HepG2 (cell line): ENCODE measurements around the gene PARP1. TPM values are rescaled to one million over a fixed set of nuclear protein-coding genes. Genes with fewer than 3 reads are reported as not detected.

ENCODE experiments used
- ATAC-seq: fragments of 200-7000 bp; cut with Tn5 transposase; 3 replicates; pipeline ENCODE4 v1.9.1; 2020; ENCODE audit warnings: mild to moderate bottlenecking, moderate library complexity
- BruUV-seq: library from RNA; stranded (reverse); fragments of 400-500 nt; replicated peaks from 2 replicates; lab custom pipeline; 2021; lab: Mats Ljungman, UMichigan
- CTCF ChIA-PET: fragments of 300-600 bp; formaldehyde crosslinking; extraction: SDS; loops from one replicate; lab custom pipeline; 2021; ENCODE audit warnings: low total read pairs, inconsistent platforms, low intra/inter-chr PET ratio; lab: Yijun Ruan, JAX
- POLR2A ChIA-PET: fragments of 350-600 bp; sonication (Branson Sonifier 250); formaldehyde crosslinking; loops from one replicate; lab custom pipeline; 2020; ENCODE audit warnings: antibody characterized with exemption, inconsistent platforms; lab: Yijun Ruan, JAX
- DNase-seq: peaks from one replicate; pipeline ENCODE4 v3.0.0-alpha.2; 2015; ENCODE audit warnings: low spot score
- FAIRE-seq: peaks from 3 replicates; lab custom pipeline; 2011; peaks lifted over from hg19 to GRCh38; lab: Jason Lieb, UNC
- H2AFZ ChIP-seq: one replicate; pipeline ENCODE4 v1.6.1; 2011; ENCODE audit warnings: low read length, inconsistent platforms
- H3K27ac ChIP-seq: fragments of 300-600 bp; 3 replicates; pipeline ENCODE4 v1.8.0; 2011; ENCODE audit warnings: mixed run types, mild to moderate bottlenecking, mixed read lengths, low read length, inconsistent platforms; ENCODE audit not compliant: insufficient read depth; ENCODE audit errors: extremely low read length
- H3K27me3 ChIP-seq, 2 experiments: fragments of 200-600 bp in 1 of 2; 2 replicates in 1 of 2; 3 replicates in 1 of 2; pipeline versions ENCODE4 v1.6.0 to v1.8.0; 2011; ENCODE audit warnings: low read length in 2 of 2, mild to moderate bottlenecking in 2 of 2, moderate library complexity in 2 of 2, inconsistent platforms in 1 of 2; ENCODE audit not compliant: insufficient read depth in 2 of 2, control insufficient read depth in 1 of 2
- H3K36me3 ChIP-seq, 2 experiments: fragments of 200-600 bp in 1 of 2; replicated peaks in 1 of 2; 2 replicates in 1 of 2; 3 replicates in 1 of 2; pipeline versions ENCODE4 v1.5.1 to v1.8.0; 2011; ENCODE audit warnings: low read length in 2 of 2, inconsistent platforms in 1 of 2; ENCODE audit not compliant: insufficient read depth in 2 of 2, control insufficient read depth in 1 of 2
- H3K4me1 ChIP-seq: 2 replicates; pipeline ENCODE4 v1.5.1; 2012; ENCODE audit warnings: low read length, inconsistent platforms; ENCODE audit not compliant: insufficient read depth
- H3K4me2 ChIP-seq: 2 replicates; pipeline ENCODE4 v1.6.0; 2011; ENCODE audit warnings: low read depth, low read length, inconsistent platforms
- H3K4me3 ChIP-seq, 3 experiments: fragments of 200-600 bp in 1 of 3; sonication (generic), shearing (Covaris generic) in 1 of 3; replicated peaks in 1 of 3; 2 replicates each; pipeline ENCODE4 v1.5.1; 2011 to 2016; ENCODE audit warnings: low read length in 3 of 3, inconsistent platforms in 2 of 3, low read depth in 2 of 3, mild to moderate bottlenecking in 2 of 3, control low read depth in 1 of 3, mixed read lengths in 1 of 3; ENCODE audit not compliant: insufficient read depth in 1 of 3
- H3K79me2 ChIP-seq: one replicate; pipeline ENCODE4 v1.6.1; 2011; ENCODE audit warnings: low read length, inconsistent platforms; ENCODE audit not compliant: insufficient read depth
- H3K9ac ChIP-seq: 2 replicates; pipeline ENCODE4 v1.6.0; 2011; ENCODE audit warnings: mild to moderate bottlenecking, low read depth, low read length, inconsistent platforms; ENCODE audit not compliant: insufficient read depth
- H3K9me3 ChIP-seq: 2 replicates; pipeline ENCODE4 v1.5.1; 2012; ENCODE audit warnings: mild to moderate bottlenecking, low read length
- H4K20me1 ChIP-seq: 2 replicates; pipeline ENCODE4 v1.6.0; 2011; ENCODE audit warnings: inconsistent platforms, mild to moderate bottlenecking, low read length, moderate library complexity; ENCODE audit not compliant: insufficient read depth
- ATF3 ChIP-seq: sonication (generic); formaldehyde crosslinking; IDR thresholded peaks from 2 replicates; pipeline ENCODE4 v1.4.0; 2020; ENCODE audit warnings: missing genetic modification reagents
- CCDC6 ChIP-seq: sonication (generic); formaldehyde crosslinking; IDR thresholded peaks from 2 replicates; pipeline ENCODE4 v1.8.1; 2022; ENCODE audit warnings: mild to moderate bottlenecking, missing genetic modification reagents, moderate library complexity
- DPF2 ChIP-seq: sonication (generic); formaldehyde crosslinking; IDR thresholded peaks from 2 replicates; pipeline ENCODE4 v1.4.0; 2020; ENCODE audit warnings: mild to moderate bottlenecking, low read depth, missing genetic modification reagents, borderline replicate concordance
- DR1 ChIP-seq: sonication (generic); formaldehyde crosslinking; IDR thresholded peaks from 2 replicates; pipeline ENCODE4 v1.8.0; 2021; ENCODE audit warnings: mild to moderate bottlenecking, missing genetic modification reagents, inconsistent platforms
- HOXA5 ChIP-seq: sonication (generic); formaldehyde crosslinking; IDR thresholded peaks from 2 replicates; pipeline ENCODE4 v1.4.0; 2020; ENCODE audit warnings: missing genetic modification reagents
- KDM1A ChIP-seq: IDR thresholded peaks from 2 replicates; pipeline ENCODE4 v1.6.1; 2016; ENCODE audit warnings: missing compliant biosample characterization
- KDM5B ChIP-seq: sonication (generic); formaldehyde crosslinking; IDR thresholded peaks from 2 replicates; pipeline ENCODE4 v1.4.0; 2020; ENCODE audit warnings: missing genetic modification reagents, mild to moderate bottlenecking, borderline replicate concordance
- MYC ChIP-seq: sonication (generic); formaldehyde crosslinking; IDR thresholded peaks from 2 replicates; pipeline ENCODE4 v1.9.0; 2021; ENCODE audit warnings: missing genetic modification reagents, borderline replicate concordance
- NCOA1 ChIP-seq: sonication (generic); formaldehyde crosslinking; IDR thresholded peaks from 2 replicates; pipeline ENCODE4 v1.9.0; 2021; ENCODE audit warnings: missing genetic modification reagents
- NFIB ChIP-seq: sonication (generic); formaldehyde crosslinking; IDR thresholded peaks from 2 replicates; pipeline ENCODE4 v1.9.0; 2021; ENCODE audit warnings: missing genetic modification reagents, mild to moderate bottlenecking, borderline replicate concordance
- NFKB2 ChIP-seq: sonication (generic); formaldehyde crosslinking; IDR thresholded peaks from 2 replicates; pipeline ENCODE4 v1.4.0; 2020; ENCODE audit warnings: missing genetic modification reagents, borderline replicate concordance
- POLR2G ChIP-seq: fragments of 200-400 bp; formaldehyde crosslinking; IDR thresholded peaks from 2 replicates; pipeline ENCODE4 v1.6.1; 2018; ENCODE audit warnings: mild to moderate bottlenecking, low read depth, low read length, moderate library complexity
- RORA ChIP-seq: sonication (generic); formaldehyde crosslinking; IDR thresholded peaks from 2 replicates; pipeline ENCODE4 v1.5.0; 2020; ENCODE audit warnings: mild to moderate bottlenecking, missing genetic modification reagents, moderate library complexity
- SMAD9 ChIP-seq: sonication (generic); formaldehyde crosslinking; IDR thresholded peaks from 2 replicates; pipeline ENCODE4 v1.5.1; 2020; ENCODE audit warnings: mild to moderate bottlenecking, missing genetic modification reagents
- SRF ChIP-seq: IDR thresholded peaks from 2 replicates; pipeline ENCODE4 v1.6.1; 2011; ENCODE audit warnings: mild to moderate bottlenecking, low read depth, low read length, moderate library complexity
- YEATS2 ChIP-seq: sonication (generic); formaldehyde crosslinking; IDR thresholded peaks from 2 replicates; pipeline ENCODE4 v1.4.0; 2020; ENCODE audit warnings: missing genetic modification reagents, borderline replicate concordance
- ZBTB25 ChIP-seq: IDR thresholded peaks from 2 replicates; pipeline ENCODE4 v1.6.1; 2018; ENCODE audit warnings: missing genetic modification reagents
- ZNF282 ChIP-seq: fragments of 450-650 bp; IDR thresholded peaks from 2 replicates; pipeline ENCODE4 v1.6.1; 2018; ENCODE audit not compliant: partially characterized antibody
- ZNF326 ChIP-seq: sonication (generic); formaldehyde crosslinking; IDR thresholded peaks from 2 replicates; pipeline ENCODE4 v1.4.0; 2020; ENCODE audit warnings: missing genetic modification reagents, borderline replicate concordance
- ZNF546 ChIP-seq: sonication (generic); formaldehyde crosslinking; conservative IDR thresholded peaks from 2 replicates; pipeline ENCODE4 v1.8.1; 2023; ENCODE audit warnings: mild to moderate bottlenecking, missing genetic modification reagents
- ZNF564 ChIP-seq: sonication (generic); formaldehyde crosslinking; IDR thresholded peaks from 2 replicates; pipeline ENCODE4 v1.8.1; 2023; ENCODE audit warnings: mild to moderate bottlenecking, missing genetic modification reagents
- ZNF580 ChIP-seq: IDR thresholded peaks from 2 replicates; pipeline ENCODE4 v1.6.1; 2016; ENCODE audit warnings: low read depth, borderline replicate concordance
- WGBS: methylation state at CpG from one replicate; pipeline ENCODE4 v1.1.6; 2017; ENCODE audit warnings: low lambda C conversion rate; 5-methylcytosine and 5-hydroxymethylcytosine counted together
- in situ Hi-C: cut with HindIII; loops from 2 replicates; pipeline ENCODE4 v1.10.0; 2017; ENCODE audit warnings: low pct_unique_long_range_greater_than_20kb; ENCODE audit not compliant: extremely low pct_ligation_motif_present
- intact Hi-C: fragments of 100-400 bp; cut with micrococcal nuclease; formaldehyde crosslinking; loops from one replicate; pipeline ENCODE4 v1.10.0; 2022; ENCODE audit not compliant: unreplicated experiment
- polyA plus RNA-seq, 8 experiments: library from polyadenylated mRNA; depleted of rRNA in 3 of 8; stranded (reverse) in 7 of 8; unstranded in 1 of 8; fragments of >200 nt; fragmentation: Illumina TruSeq in 4 of 8; extraction: Trizol in 4 of 8; gene quantifications; 2 replicates each; pipeline versions ENCODE4 v1.2.1 to v1.2.3, GENCODE V29; 2011 to 2016; ENCODE audit warnings: low read depth in 4 of 8, missing spikeins in 1 of 8, mixed read lengths in 1 of 8; ENCODE audit not compliant: insufficient read depth in 1 of 8
- total RNA-seq, 5 experiments: library from RNA; depleted of rRNA; stranded (reverse); fragments of >200 nt; fragmentation: Illumina TruSeq; extraction: Trizol; gene quantifications; 2 replicates each; pipeline ENCODE4 v1.2.3, GENCODE V29; 2016; ENCODE audit warnings: low read depth in 1 of 5

PARP1 gene
- total and polyA plus RNA-seq, 2 of the 13 experiments (the other 11 are each of a cell fraction or from before 2014, with no cell fraction given): 50.1 to 85.2 TPM

GRCh38 chr1:226407497-226408284 is at the start of gene PARP1 (continued):
- TF ChIP-seq ZBTB25 (CRISPR knock-in tag) (peak; percentile 57; the same call in 1 of the 2 replicates), POLR2G (peak; percentile 80), HOXA5 (CRISPR knock-in tag) (peak; percentile 56; the same call in 1 of the 2 replicates), ZNF564 (CRISPR knock-in tag) (0 out of 2 replicates have a peak, but pooled peaks have one; percentile 57), NFIB (no peak), ZNF326 (no peak)
- TF ChIP-seq, all 625 proteins: peak for 202

- Histone ChIP-seq H3K79me2 (no peaks in the 10 kb centered on the region), H3K9ac (no peak overlapping the region), H3K9me3 (no peaks in the 10 kb centered on the region), H3K4me3 (no peak overlapping the region), H3K36me3 (no peaks in the 10 kb centered on the region), H2AFZ (no peak overlapping the region), H4K20me1 (no peaks in the 10 kb centered on the region), H3K27ac (no peak overlapping the region), H3K27me3 (peaks cover 0 to 4% of the 10 kb centered on the region in 2 experiments; a peak in 1 of 5 replicates), H3K4me1 (no peaks in the 10 kb centered on the region), H3K4me2 (no peak overlapping the region)
- in situ Hi-C loops (no loop called here), intact Hi-C loops (no loop called here)
- DNase-seq (no peak), ATAC-seq (no peak), FAIRE-seq (no peak)
- WGBS: 54% methylated on average over 14 of the region's 14 CpGs
- BruUV-seq: no TSS peak
- ChIA-PET CTCF (no interaction called here), POLR2A (no interaction called here)
- TF ChIP-seq DPF2 (CRISPR knock-in tag): no peak
- TF ChIP-seq NFKB2 (CRISPR knock-in tag): no peak
- no peak for TF ChIP-seq ATF3 (CRISPR knock-in tag)
- no peak for TF ChIP-seq ZNF546 (CRISPR knock-in tag)
- TF ChIP-seq ZNF580 (CRISPR knock-in tag): no peak
- no peak for TF ChIP-seq NCOA1 (CRISPR knock-in tag)
- no peak for TF ChIP-seq KDM1A (CRISPR knock-in tag)
- no peak for TF ChIP-seq SMAD9 (CRISPR knock-in tag)
- no peak for TF ChIP-seq RORA (CRISPR knock-in tag)
- no peak for TF ChIP-seq HOXA5 (CRISPR knock-in tag)
- no peak for TF ChIP-seq KDM5B (CRISPR knock-in tag)
- TF ChIP-seq MYC (CRISPR knock-in tag): no peak
- no peak for TF ChIP-seq SRF
- TF ChIP-seq CCDC6 (CRISPR knock-in tag): no peak
- TF ChIP-seq ZNF282: no peak
- TF ChIP-seq YEATS2 (CRISPR knock-in tag): no peak
- TF ChIP-seq DR1 (CRISPR knock-in tag): no peak
Observed at GRCh38 chr1:226457307-226457712, 49.4 kb upstream of the PARP1 start.
